Mucosa of descending colon (tissue), 3 donors: Measurements from ENCODE around the gene UBE3B. TPM values are rescaled to one million over a fixed set of nuclear protein-coding genes. Genes with fewer than 3 reads are reported as not detected.
A peak's percentile ranks its signal among the peaks of the same experiment; 100 is the strongest.

Experiments used
- ATAC-seq: fragments of 200-7000 bp; cut with Tn5 transposase; one replicate; pipeline ENCODE4 v1.9.1; 2020; ENCODE audit warnings: mild to moderate bottlenecking, moderate library complexity
- DNase-seq, 3 donors: peaks; one replicate each; pipeline ENCODE4 v3.0.0-alpha.2; 2020
- H3K36me3 ChIP-seq: fragments of 200-600 bp; one replicate; pipeline ENCODE4 v1.8.0; 2021; ENCODE audit warnings: low read depth, mild to moderate bottlenecking
- H3K4me1 ChIP-seq: fragments of 200-600 bp; one replicate; pipeline ENCODE4 v1.8.0; 2021; ENCODE audit warnings: low read depth, mild to moderate bottlenecking
- H3K4me3 ChIP-seq: fragments of 200-600 bp; one replicate; pipeline ENCODE4 v1.8.0; 2021; ENCODE audit warnings: mild to moderate bottlenecking
- H3K9me3 ChIP-seq: fragments of 200-600 bp; one replicate; pipeline ENCODE4 v1.8.0; 2021; ENCODE audit warnings: mild to moderate bottlenecking
- CTCF ChIP-seq: fragments of 200-600 bp; IDR thresholded peaks from one replicate; pipeline ENCODE4 v1.8.0; 2022; ENCODE audit warnings: antibody characterized with exemption, mild to moderate bottlenecking
- intact Hi-C, 2 donors: fragments of 100-400 bp; cut with DNase I in 1 of 2; cut with micrococcal nuclease in 1 of 2; formaldehyde crosslinking; loops; one replicate each; pipeline versions ENCODE4 v1.11.0 to v1.11.1; 2022; cut with DNase I, micrococcal nuclease
- total RNA-seq, 3 donors: library from RNA; stranded (reverse); fragmentation: NEBNext Ultra II Directional in 2 of 3; extraction: Animal tissue kit (Norgen Biotek cat#: 25700) in 2 of 3; gene quantifications; one replicate each; pipeline versions ENCODE4 v1.2.1 to v1.2.4, GENCODE V29; 2021 to 2023
- donor health status: DM: no; HTN: no; CAD: no; lungs with moderate emphysema.
- donor health status: DM: no; HTN: no; CAD: no.
- donor health status: DM: no; HTN: yes; CAD: no.

UBE3B gene
- total RNA-seq, 3 donors from 2014 or later: 52.5 to 62.3 (median 54.6) TPM

- Histone ChIP-seq H3K4me3 (no peak overlapping the region), H3K4me1 (peaks cover 8% of the 10 kb centered on the region), H3K9me3 (no peaks in the 10 kb centered on the region), H3K36me3 (no peaks in the 10 kb centered on the region)
- ATAC-seq (no peak), DNase-seq (no peak)
- intact Hi-C loops: no loop called here
- TF ChIP-seq CTCF: no peak
Observed at GRCh38 chr12:109555431-109556315, 78.2 kb downstream of the UBE3B start.

- intact Hi-C loops: no loop called here
- Histone ChIP-seq H3K4me3 (no peak overlapping the region), H3K36me3 (no peaks in the 10 kb centered on the region), H3K4me1 (peaks cover 8% of the 10 kb centered on the region), H3K9me3 (no peaks in the 10 kb centered on the region)
- no peak for TF ChIP-seq CTCF
- DNase-seq (no peak), ATAC-seq (no peak)
Observed at GRCh38 chr12:109557200-109557599, 79.8 kb downstream of the UBE3B start.

GRCh38 chr12:109557805-109558204, 80.4 kb downstream of the UBE3B start:
- H3K36me3 ChIP-seq: no peaks in the 10 kb centered on the region
- no peak overlapping the region for H3K4me3 ChIP-seq
- ATAC-seq (no peak), DNase-seq (no peak)
- no peak for TF ChIP-seq CTCF
- peaks cover 8% of the 10 kb centered on the region for H3K4me1 ChIP-seq
- no peaks in the 10 kb centered on the region for H3K9me3 ChIP-seq
- intact Hi-C loops: no loop called here

- peak; percentile 87 for ATAC-seq
- intact Hi-C loops: no loop called here
- Histone ChIP-seq H3K36me3 (no peaks in the 10 kb centered on the region), H3K4me1 (peaks cover 8% of the 10 kb centered on the region), H3K4me3 (no peak overlapping the region), H3K9me3 (no peaks in the 10 kb centered on the region)
- no peak for TF ChIP-seq CTCF
- DNase-seq: peak; percentile 66 to 71 (median 70)
Observed at GRCh38 chr12:109558374-109559199, 81.2 kb downstream of the UBE3B start.

- no peaks in the 10 kb centered on the region for H3K36me3 ChIP-seq
- TF ChIP-seq CTCF: no peak
- DNase-seq (no peak), ATAC-seq (no peak)
- H3K9me3 ChIP-seq: no peaks in the 10 kb centered on the region
- peaks cover 8% of the 10 kb centered on the region for H3K4me1 ChIP-seq
- intact Hi-C loops: no loop called here
- H3K4me3 ChIP-seq: no peak overlapping the region
Observed at GRCh38 chr12:109559200-109559505, 81.7 kb downstream of the UBE3B start.
